T-helper 17 cell (primary cell): ENCODE data around the gene MRC1. TPM values are rescaled to one million over a fixed set of nuclear protein-coding genes. Genes with fewer than 3 reads are reported as not detected.

Experiments used
- ATAC-seq: fragments of 150-1000 bp; cut with Tn5 transposase; 2 replicates; pipeline ENCODE4 v1.10.0; 2021; ENCODE audit warnings: mild to moderate bottlenecking, moderate library complexity
- DNase-seq, 3 donors: peaks; one replicate each; pipeline versions ENCODE4 v3.0.0 to v3.0.0-alpha.2; 2020 to 2021
- H3K9me3 ChIP-seq: one replicate; pipeline ENCODE4 v1.7.0; 2013; ENCODE audit warnings: low read length, mild to moderate bottlenecking; ENCODE audit not compliant: control insufficient read depth, poor library complexity, severe bottlenecking
- H3K27ac Mint-ChIP-seq: one replicate; pipeline ENCODE4 v1.8.0; 2022; ENCODE audit warnings: mild to moderate bottlenecking, moderate library complexity, mixed read lengths
- H3K27me3 Mint-ChIP-seq: one replicate; pipeline ENCODE4 v1.8.0; 2022; ENCODE audit warnings: mixed read lengths
- H3K36me3 Mint-ChIP-seq: one replicate; pipeline ENCODE4 v1.8.0; 2022; ENCODE audit warnings: low read depth, mixed read lengths
- H3K4me1 Mint-ChIP-seq: one replicate; pipeline ENCODE4 v1.8.0; 2022; ENCODE audit warnings: mild to moderate bottlenecking, mixed read lengths
- H3K4me3 Mint-ChIP-seq: one replicate; pipeline ENCODE4 v1.8.0; 2022; ENCODE audit warnings: mild to moderate bottlenecking, moderate library complexity, mixed read lengths
- total RNA-seq, 4 donors: library from RNA in 2 of 4; stranded (reverse) in 2 of 4; gene quantifications; one replicate each; pipeline ENCODE4 v1.2.3 and lab custom pipeline; 2022 to 2026

MRC1 gene
- total RNA-seq, 2 donors from 2014 or later = 0.07 to 0.39 TPM

DNA sequence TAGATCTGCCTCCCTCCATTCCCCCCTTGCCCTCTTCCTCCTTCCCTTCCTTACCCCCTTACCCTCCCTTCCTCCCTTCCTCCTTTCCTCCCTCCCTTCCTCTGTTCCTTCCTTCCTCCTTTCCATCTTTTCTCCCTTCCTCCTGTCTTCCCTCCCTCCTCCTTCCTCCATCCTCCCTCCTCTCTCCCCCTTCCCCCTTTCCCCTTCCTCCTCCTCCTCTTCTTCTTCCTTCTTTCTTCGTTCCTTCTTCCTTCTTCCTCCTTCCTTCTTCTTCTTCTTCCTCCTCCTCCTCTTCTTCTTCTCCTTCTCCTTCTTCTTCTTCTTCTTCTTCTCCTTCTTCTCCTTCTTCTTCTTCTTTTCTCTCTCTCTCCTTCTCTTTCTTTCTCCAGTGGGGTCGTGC lies 57.9 kb downstream of the MRC1 start:
- Mint-ChIP-seq H3K36me3 (peaks cover 2% of the 10 kb centered on the region), H3K4me1 (peaks cover 3% of the 10 kb centered on the region), H3K4me3 (no peak overlapping the region), H3K27me3 (peaks cover 7% of the 10 kb centered on the region), H3K27ac (no peak overlapping the region)
- ATAC-seq (no peak), DNase-seq (no peak)
- no peaks in the 10 kb centered on the region for H3K9me3 ChIP-seq

DNA sequence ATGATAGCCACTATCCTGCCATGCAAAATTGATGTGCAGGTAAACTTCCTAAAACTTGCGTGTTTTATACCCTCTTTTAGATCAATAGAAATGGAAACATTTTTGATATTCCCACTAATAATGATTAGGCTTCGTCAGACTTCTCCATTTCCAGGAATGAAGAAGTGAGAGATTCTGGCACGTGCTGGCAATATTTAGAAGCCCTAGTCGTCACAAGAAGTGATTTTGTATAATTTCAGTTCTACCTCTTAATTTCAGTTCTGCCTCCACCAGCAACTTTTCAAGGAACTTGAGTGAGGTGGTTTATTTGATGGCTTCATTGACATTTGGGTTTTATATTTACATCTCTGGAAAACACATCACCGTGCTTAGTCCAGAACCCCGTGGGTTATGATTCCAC lies 61.9 kb downstream of the MRC1 start:
- H3K36me3 Mint-ChIP-seq = no peaks in the 10 kb centered on the region
- H3K27me3 Mint-ChIP-seq = peaks cover 10% of the 10 kb centered on the region
- H3K27ac Mint-ChIP-seq = no peak overlapping the region
- peaks cover 3% of the 10 kb centered on the region for H3K9me3 ChIP-seq
- H3K4me1 Mint-ChIP-seq = peaks cover 7% of the 10 kb centered on the region
- no peak overlapping the region for H3K4me3 Mint-ChIP-seq
- DNase-seq = no peak
- ATAC-seq = no peak

- ATAC-seq (no peak), DNase-seq (peak in 1 of 3 donors; percentile 18)
- H3K27ac Mint-ChIP-seq = no peak overlapping the region
- H3K4me1 Mint-ChIP-seq = peaks cover 7% of the 10 kb centered on the region
- peaks cover 3% of the 10 kb centered on the region for H3K9me3 ChIP-seq
- H3K27me3 Mint-ChIP-seq = peaks cover 11% of the 10 kb centered on the region
- no peak overlapping the region for H3K4me3 Mint-ChIP-seq
- H3K36me3 Mint-ChIP-seq = no peaks in the 10 kb centered on the region
Measured at GRCh38 chr10:17872191-17873091, 63.3 kb downstream of the MRC1 start.

- H3K4me3 Mint-ChIP-seq = no peak overlapping the region
- ATAC-seq (no peak), DNase-seq (no peak)
- peaks cover 7% of the 10 kb centered on the region for H3K4me1 Mint-ChIP-seq
- no peaks in the 10 kb centered on the region for H3K36me3 Mint-ChIP-seq
- peaks cover 11% of the 10 kb centered on the region for H3K27me3 Mint-ChIP-seq
- no peak overlapping the region for H3K27ac Mint-ChIP-seq
- H3K9me3 ChIP-seq = peaks cover 3% of the 10 kb centered on the region
Measured at GRCh38 chr10:17873946-17874345, 64.8 kb downstream of the MRC1 start.

DNA sequence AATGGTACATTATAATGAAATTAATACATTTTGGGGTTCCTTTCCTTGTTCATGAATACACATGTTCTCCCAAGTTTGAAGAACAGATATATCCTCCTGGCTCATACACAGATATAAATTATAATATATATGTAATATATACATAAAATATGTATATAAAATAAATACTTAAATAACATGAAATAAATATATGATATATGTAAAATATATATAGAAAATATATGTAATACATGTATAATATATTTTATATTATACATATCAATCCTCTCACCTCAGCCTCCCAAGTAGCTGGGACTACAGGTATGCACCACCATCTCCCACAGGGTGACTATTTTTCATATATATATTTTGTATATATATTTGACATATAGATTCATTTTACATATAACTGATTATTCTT lies 68.0 kb downstream of the MRC1 start:
- Mint-ChIP-seq H3K4me3 (no peak overlapping the region), H3K36me3 (no peaks in the 10 kb centered on the region), H3K27me3 (peaks cover 15% of the 10 kb centered on the region), H3K4me1 (peaks cover 4% of the 10 kb centered on the region), H3K27ac (no peak overlapping the region)
- peaks cover 3% of the 10 kb centered on the region for H3K9me3 ChIP-seq
- ATAC-seq (no peak), DNase-seq (no peak)

GRCh38 chr10:17878896-17879295 lies 69.7 kb downstream of the MRC1 start:
- H3K27ac Mint-ChIP-seq = no peak overlapping the region

DNA sequence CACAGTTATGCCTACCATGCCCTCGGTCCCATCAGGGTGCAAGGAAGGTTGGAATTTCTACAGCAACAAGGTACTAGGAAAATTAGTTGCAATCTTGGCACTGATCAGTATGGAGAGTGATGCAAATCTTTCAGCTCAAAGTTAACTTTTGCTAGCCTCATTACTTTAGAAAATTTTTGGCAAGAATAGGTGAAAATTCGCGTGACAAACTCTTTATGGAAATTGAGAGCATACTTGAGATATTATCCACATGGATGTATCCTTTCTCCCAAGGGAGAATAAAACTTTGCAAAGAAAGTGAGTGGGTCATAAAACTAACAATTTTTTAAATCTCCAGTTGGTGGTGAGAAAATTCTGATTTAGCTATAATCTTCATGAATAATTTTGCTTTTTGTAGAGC lies 71.5 kb downstream of the MRC1 start:
- Mint-ChIP-seq H3K4me3 (no peak overlapping the region), H3K27me3 (peaks cover 14% of the 10 kb centered on the region), H3K4me1 (no peaks in the 10 kb centered on the region), H3K36me3 (no peaks in the 10 kb centered on the region), H3K27ac (no peak overlapping the region)
- DNase-seq = no peak
- H3K9me3 ChIP-seq = peaks cover 2% of the 10 kb centered on the region
- ATAC-seq = no peak

More at GRCh38 chr10:17878896-17879295, 69.7 kb downstream of the MRC1 start:
- ATAC-seq (no peak), DNase-seq (no peak)
- H3K9me3 ChIP-seq = peaks cover 3% of the 10 kb centered on the region
- Mint-ChIP-seq H3K36me3 (no peaks in the 10 kb centered on the region), H3K4me1 (no peaks in the 10 kb centered on the region), H3K4me3 (no peak overlapping the region), H3K27me3 (peaks cover 14% of the 10 kb centered on the region)

DNA sequence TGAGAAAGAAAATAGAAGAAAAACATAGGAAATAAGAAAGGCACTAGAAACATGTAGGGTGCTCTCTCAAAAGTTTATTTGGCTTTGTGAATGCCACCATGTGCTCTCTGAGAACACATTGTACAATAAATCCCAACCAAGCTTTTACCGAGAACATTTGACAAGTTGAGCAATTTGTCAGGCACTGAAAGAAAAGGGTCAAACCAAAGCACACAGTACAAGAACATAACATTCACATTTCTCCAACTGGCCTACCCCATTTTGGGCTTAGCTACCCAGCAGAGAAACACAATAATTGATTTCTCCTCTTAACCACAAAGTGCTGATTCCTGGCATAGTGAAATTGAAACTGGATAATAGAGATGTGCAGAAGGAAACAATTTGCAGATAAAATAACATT lies 73.4 kb downstream of the MRC1 start:
- no peak for DNase-seq
- no peak for ATAC-seq
- H3K9me3 ChIP-seq = no peaks in the 10 kb centered on the region
- Mint-ChIP-seq H3K27ac (no peak overlapping the region), H3K36me3 (no peaks in the 10 kb centered on the region), H3K4me1 (no peaks in the 10 kb centered on the region), H3K27me3 (peaks cover 8% of the 10 kb centered on the region), H3K4me3 (no peak overlapping the region)

DNA sequence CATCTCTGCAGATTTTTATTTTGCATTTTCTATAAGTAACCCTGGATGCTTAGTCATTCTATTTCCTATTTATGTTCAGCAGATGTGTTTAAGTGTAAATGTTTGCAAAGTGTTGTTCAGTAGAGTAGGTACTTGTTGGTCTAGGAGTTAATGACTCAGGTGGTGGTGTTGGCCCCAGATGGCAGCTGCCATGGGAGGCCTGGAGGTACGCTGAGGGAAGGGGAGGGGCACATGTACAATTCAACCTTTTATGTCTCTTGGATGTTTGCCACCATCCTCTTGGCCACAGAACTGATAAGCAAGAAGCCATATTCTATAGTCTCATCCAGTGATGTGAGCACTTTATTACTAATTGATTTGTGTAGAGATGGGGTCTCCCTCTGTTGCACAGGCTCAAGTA lies 74.5 kb downstream of the MRC1 start:
- Mint-ChIP-seq H3K36me3 (no peaks in the 10 kb centered on the region), H3K4me1 (no peaks in the 10 kb centered on the region), H3K27ac (no peak overlapping the region), H3K4me3 (no peak overlapping the region), H3K27me3 (peaks cover 8% of the 10 kb centered on the region)
- ATAC-seq = no peak
- no peaks in the 10 kb centered on the region for H3K9me3 ChIP-seq
- DNase-seq = no peak

DNA sequence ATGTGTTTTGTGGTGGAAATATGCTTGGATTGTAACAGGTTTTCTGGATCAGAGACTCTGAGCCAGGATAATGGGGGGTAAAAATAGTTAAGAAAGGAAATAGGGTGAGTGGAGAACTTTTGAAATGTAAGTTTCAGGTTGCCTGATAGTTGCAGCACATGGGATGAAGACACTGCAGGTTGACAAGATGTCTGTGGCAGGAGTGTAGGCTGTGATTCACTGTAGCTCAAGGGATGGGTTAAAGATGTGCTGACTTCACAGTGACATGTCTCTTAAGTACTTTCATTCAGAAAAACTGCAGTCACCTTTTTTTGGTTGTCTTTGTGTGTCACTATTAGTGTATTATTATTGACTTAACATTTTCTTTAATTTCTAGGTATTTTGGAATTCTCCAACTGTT lies 79.0 kb downstream of the MRC1 start:
- Mint-ChIP-seq H3K27me3 (peaks cover 11% of the 10 kb centered on the region), H3K4me1 (peaks cover 2% of the 10 kb centered on the region), H3K4me3 (no peak overlapping the region), H3K27ac (no peak overlapping the region), H3K36me3 (no peaks in the 10 kb centered on the region)
- DNase-seq (no peak), ATAC-seq (no peak)
- H3K9me3 ChIP-seq = no peaks in the 10 kb centered on the region

DNA sequence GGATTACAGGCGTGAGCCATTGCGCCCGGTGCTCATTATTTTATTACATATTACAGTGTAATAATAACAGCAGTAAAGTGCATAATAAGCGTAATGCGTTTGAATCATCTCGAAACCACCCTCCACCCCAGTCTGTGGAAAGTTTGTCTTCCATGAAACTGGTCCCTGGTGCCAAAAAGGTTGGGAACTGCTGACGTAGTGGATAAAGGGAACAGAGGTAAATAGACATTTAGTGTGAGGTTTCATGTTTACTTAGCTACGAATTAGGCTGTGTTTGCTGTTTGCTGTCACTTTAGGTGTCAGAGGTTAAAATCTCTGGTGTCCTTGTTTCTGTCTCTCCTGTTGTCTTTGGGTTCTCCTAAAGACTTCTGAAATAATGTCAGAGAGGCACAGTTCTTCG lies 82.3 kb downstream of the MRC1 start:
- no peaks in the 10 kb centered on the region for H3K9me3 ChIP-seq
- DNase-seq (no peak), ATAC-seq (no peak)
- H3K27me3 Mint-ChIP-seq = peaks cover 22% of the 10 kb centered on the region
- no peak overlapping the region for H3K27ac Mint-ChIP-seq
- no peaks in the 10 kb centered on the region for H3K36me3 Mint-ChIP-seq
- H3K4me3 Mint-ChIP-seq = no peak overlapping the region
- H3K4me1 Mint-ChIP-seq = peaks cover 2% of the 10 kb centered on the region

DNA sequence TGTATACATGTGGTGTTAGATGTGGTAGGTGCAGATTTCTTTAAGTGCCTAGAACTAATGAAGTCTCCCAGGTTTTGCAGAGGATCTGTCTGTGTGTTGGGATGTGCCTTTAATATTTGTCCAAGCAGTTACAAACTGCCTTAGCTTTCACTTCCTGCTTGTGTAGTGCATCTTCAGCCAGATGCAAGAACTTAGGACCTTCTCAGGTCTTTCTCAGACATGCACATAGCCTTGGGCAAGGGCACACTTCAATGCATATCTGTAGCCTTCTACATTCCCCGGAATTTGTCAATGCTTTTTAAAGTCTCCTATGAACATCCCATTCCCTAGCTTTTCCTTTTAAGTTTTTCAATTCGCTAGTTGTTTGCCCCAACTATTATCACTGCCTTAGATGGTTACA lies 95.4 kb downstream of the MRC1 start:
- no peaks in the 10 kb centered on the region for H3K9me3 ChIP-seq
- DNase-seq = no peak
- H3K36me3 Mint-ChIP-seq = no peaks in the 10 kb centered on the region
- no peak overlapping the region for H3K27ac Mint-ChIP-seq
- no peaks in the 10 kb centered on the region for H3K4me1 Mint-ChIP-seq
- H3K4me3 Mint-ChIP-seq = no peak overlapping the region
- peaks cover 30% of the 10 kb centered on the region for H3K27me3 Mint-ChIP-seq
- no peak for ATAC-seq

- Mint-ChIP-seq H3K27ac (no peak overlapping the region), H3K4me3 (no peak overlapping the region), H3K27me3 (peaks cover 35% of the 10 kb centered on the region), H3K36me3 (no peaks in the 10 kb centered on the region), H3K4me1 (no peaks in the 10 kb centered on the region)
- ATAC-seq (no peak), DNase-seq (no peak)
- H3K9me3 ChIP-seq = no peaks in the 10 kb centered on the region
Measured at GRCh38 chr10:17905491-17905890, 96.3 kb downstream of the MRC1 start.

DNA sequence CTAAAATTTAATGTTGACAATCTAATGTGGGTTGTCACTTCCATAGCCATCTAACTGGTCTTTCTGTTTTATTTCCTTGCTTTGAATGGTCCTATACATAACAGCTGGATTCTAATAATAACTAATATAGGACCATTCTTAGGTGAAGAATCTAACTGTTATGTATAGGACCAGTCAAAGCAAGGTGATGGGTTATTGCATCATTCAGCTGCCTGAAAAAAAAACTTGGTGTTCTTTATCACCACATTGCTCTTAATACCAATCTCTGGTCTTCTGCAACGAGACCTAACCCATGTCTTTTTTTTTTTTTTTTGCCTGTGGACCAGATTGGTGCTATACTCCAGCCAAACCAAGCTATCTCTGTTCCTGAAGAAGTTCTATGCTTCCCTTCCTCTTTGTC lies 96.9 kb downstream of the MRC1 start:
- no peak overlapping the region for H3K27ac Mint-ChIP-seq
- ATAC-seq = no peak
- no peaks in the 10 kb centered on the region for H3K36me3 Mint-ChIP-seq
- no peak overlapping the region for H3K4me3 Mint-ChIP-seq
- H3K27me3 Mint-ChIP-seq = peaks cover 35% of the 10 kb centered on the region
- no peak for DNase-seq
- no peaks in the 10 kb centered on the region for H3K9me3 ChIP-seq
- H3K4me1 Mint-ChIP-seq = no peaks in the 10 kb centered on the region
